Tibial nerve (tissue), 3 donors: ENCODE measurements around the gene PTPRJ.

ENCODE experiments used
- CTCF ChIP-seq, 5 experiments: fragments of 200-600 bp in 3 of 5; fragments of 450-650 bp in 2 of 5; sonication (generic) in 3 of 5; IDR thresholded peaks; one replicate each; pipeline ENCODE4 v1.5.1; 2016 to 2019; ENCODE audit warnings: antibody characterized with exemption in 5 of 5, mild to moderate bottlenecking in 3 of 5, moderate library complexity in 2 of 5
- POLR2A ChIP-seq, 2 donors: fragments of 450-650 bp; IDR thresholded peaks; one replicate each; pipeline ENCODE4 v1.6.1; 2017; ENCODE audit warnings: antibody characterized with exemption in 2 of 2, mild to moderate bottlenecking in 2 of 2, moderate library complexity in 2 of 2

GRCh38 chr11:48051217-48051830 is 71.0 kb downstream of the PTPRJ start:
- no peak for TF ChIP-seq CTCF (IDR thresholded peaks at IDR 0.05)
- TF ChIP-seq POLR2A (IDR thresholded peaks at IDR 0.05), result no peak
